K562 (cell line): ENCODE data around the gene NECTIN4. TPM values are rescaled to one million over a fixed set of nuclear protein-coding genes. Genes with fewer than 3 reads are reported as not detected.

Source experiments
- CREB1 ChIP-seq, 2 experiments: sonication (generic) in 1 of 2; formaldehyde crosslinking in 1 of 2; IDR thresholded peaks; 2 replicates each; pipeline versions ENCODE4 v1.6.1 to v1.8.0; 2012 to 2022; ENCODE audit warnings: inconsistent platforms in 1 of 2, mild to moderate bottlenecking in 1 of 2, missing genetic modification reagents in 1 of 2, moderate library complexity in 1 of 2
- CSDE1 ChIP-seq, 2 experiments: fragments of 450-650 bp; IDR thresholded peaks; 2 replicates each; pipeline ENCODE4 v1.6.1; 2016; ENCODE audit warnings: mild to moderate bottlenecking in 1 of 2
- CTBP1 ChIP-seq: fragments of 450-650 bp; IDR thresholded peaks from 2 replicates; pipeline ENCODE4 v1.6.1; 2016; ENCODE audit warnings: borderline replicate concordance
- CUX1 ChIP-seq: fragments of 200-800 bp; sonication (Bioruptor generic); IDR thresholded peaks from 2 replicates; pipeline ENCODE4 v1.6.1; 2016; ENCODE audit warnings: missing genetic modification characterization, missing compliant biosample characterization
- DNMT1 ChIP-seq: fragments of 450-650 bp; IDR thresholded peaks from 2 replicates; pipeline ENCODE4 v1.6.1; 2016; ENCODE audit warnings: antibody characterized with exemption, mild to moderate bottlenecking
- EP400 ChIP-seq: fragments of 450-650 bp; IDR thresholded peaks from 2 replicates; pipeline ENCODE4 v1.6.1; 2017; ENCODE audit warnings: antibody characterized with exemption, mild to moderate bottlenecking, moderate library complexity
- ESRRA ChIP-seq: fragments of 450-650 bp; IDR thresholded peaks from 2 replicates; pipeline ENCODE4 v1.6.1; 2014; ENCODE audit warnings: low read depth, mild to moderate bottlenecking, moderate library complexity, borderline replicate concordance
- HIVEP1 ChIP-seq: fragments of 250-450 bp; sonication (Bioruptor Pico); IDR thresholded peaks from 2 replicates; pipeline ENCODE4 v1.4.0; 2020; ENCODE audit warnings: mild to moderate bottlenecking
- KLF13 ChIP-seq: fragments of 450-650 bp; IDR thresholded peaks from 2 replicates; pipeline ENCODE4 v1.6.1; 2016; ENCODE audit warnings: missing genetic modification characterization, low read depth, mild to moderate bottlenecking, missing compliant biosample characterization, moderate library complexity, borderline replicate concordance
- SNIP1 ChIP-seq: fragments of 450-650 bp; IDR thresholded peaks from 2 replicates; pipeline ENCODE4 v1.7.1; 2017; ENCODE audit warnings: low read depth, mild to moderate bottlenecking
- TFAP4 ChIP-seq: sonication (generic); formaldehyde crosslinking; IDR thresholded peaks from 2 replicates; pipeline ENCODE4 v1.8.0; 2022; ENCODE audit warnings: missing genetic modification reagents, mild to moderate bottlenecking, moderate library complexity, borderline replicate concordance
- ZFX ChIP-seq: sonication (generic); formaldehyde crosslinking; IDR thresholded peaks from 2 replicates; pipeline ENCODE4 v1.8.0; 2022; ENCODE audit warnings: mild to moderate bottlenecking, missing genetic modification reagents, moderate library complexity
- ZNF24 ChIP-seq: fragments of 450-650 bp; IDR thresholded peaks from 2 replicates; pipeline ENCODE4 v1.6.1; 2016
- ZNF280B ChIP-seq: fragments of 250-450 bp; sonication (Bioruptor Pico); IDR thresholded peaks from 2 replicates; pipeline ENCODE4 v1.5.1; 2021; ENCODE audit warnings: mild to moderate bottlenecking
- ZNF639 ChIP-seq, 2 experiments: fragments of 200-800 bp in 1 of 2; sonication (Bioruptor generic) in 1 of 2; sonication (generic) in 1 of 2; formaldehyde crosslinking in 1 of 2; IDR thresholded peaks in 1 of 2; conservative IDR thresholded peaks in 1 of 2; 2 replicates each; pipeline versions ENCODE4 v1.5.0 to v1.6.1; 2016 to 2020; ENCODE audit warnings: missing compliant biosample characterization in 1 of 2, missing genetic modification characterization in 1 of 2, missing genetic modification reagents in 1 of 2
- polyA plus RNA-seq, 8 experiments: library from polyadenylated mRNA; depleted of rRNA in 4 of 8; stranded (reverse) in 5 of 8; unstranded in 3 of 8; fragments of >200 nt; fragmentation: Nextera tagmentation in 2 of 8; fragmentation: Illumina TruSeq in 1 of 8; extraction: Ambion mirVana in 2 of 8; extraction: Trizol in 1 of 8; gene quantifications; 2 replicates each; pipeline versions ENCODE4 v1.2.1 to v1.2.3, GENCODE V29; 2011 to 2014; ENCODE audit warnings: inconsistent platforms in 1 of 8, missing spikeins in 1 of 8
- total RNA-seq, 7 experiments: library from RNA; depleted of rRNA in 6 of 7; stranded (reverse); fragments of >200 nt in 6 of 7; fragmentation: Illumina TruSeq in 2 of 7; extraction: Trizol in 2 of 7; gene quantifications; 2 replicates each; pipeline versions ENCODE4 v1.2.1 to v1.2.3, GENCODE V29; 2011 to 2021; ENCODE audit warnings: low replicate concordance in 1 of 7

NECTIN4 gene
- total and polyA plus RNA-seq, 9 of the 15 experiments (the other 6 are each of a cell fraction or from before 2014, with no cell fraction given): 0.01 to 0.09 TPM; not detected in 7

- TF ChIP-seq ZNF280B (CRISPR knock-in tag): no peak
- TF ChIP-seq CTBP1: peak; percentile 80
- TF ChIP-seq CSDE1 (IDR thresholded peaks at IDR 0.05): peak in 1 of 2 experiments; percentile 94; a peak in 2 of 4 replicates
- TF ChIP-seq ESRRA: peak; percentile 39; the same call in 1 of the 2 replicates
- peak; percentile 77 for TF ChIP-seq ZFX (CRISPR knock-in tag)
- TF ChIP-seq ZNF639 (CRISPR knock-in tag; conservative IDR thresholded peaks at IDR 0.05 in 1 of 2, IDR thresholded peaks at IDR 0.05 in 1 of 2): peak in 1 of 2 experiments; percentile 100; a peak in 2 of 4 replicates
- 0 out of 2 replicates have a peak, but pooled peaks have one; percentile 20 for TF ChIP-seq KLF13 (tag)
- no peak for TF ChIP-seq HIVEP1
- TF ChIP-seq TFAP4 (CRISPR knock-in tag): peak; percentile 96
- 0 out of 2 replicates have a peak, but pooled peaks have one; percentile 10 for TF ChIP-seq DNMT1
- TF ChIP-seq ZNF24: peak; percentile 82
- peak; percentile 64; the same call in 1 of the 2 replicates for TF ChIP-seq CUX1
- TF ChIP-seq EP400: peak; percentile 59
- TF ChIP-seq CREB1 (IDR thresholded peaks at IDR 0.05): peak; percentile 59
- TF ChIP-seq CREB1 (CRISPR knock-in tag; IDR thresholded peaks at IDR 0.05): no peak; the same call in 1 of the 2 replicates
- TF ChIP-seq SNIP1: no peak
Measured at GRCh38 chr1:161132410-161133219, 43.3 kb upstream of the NECTIN4 start, which contains the start of gene DEDD (continued).
